ENCODE measurements around the gene LIN28B. TPM values are rescaled to one million over a fixed set of nuclear protein-coding genes. Genes with fewer than 3 reads are reported as not detected.
"Not testable (repeated sequence)": the region's sequence is repeated elsewhere in the genome, so short reads cannot be mapped to it uniquely, and the experiment has no call there.

Gene LIN28B
- polyA plus RNA-seq, 1 experiment: not detected

DNA sequence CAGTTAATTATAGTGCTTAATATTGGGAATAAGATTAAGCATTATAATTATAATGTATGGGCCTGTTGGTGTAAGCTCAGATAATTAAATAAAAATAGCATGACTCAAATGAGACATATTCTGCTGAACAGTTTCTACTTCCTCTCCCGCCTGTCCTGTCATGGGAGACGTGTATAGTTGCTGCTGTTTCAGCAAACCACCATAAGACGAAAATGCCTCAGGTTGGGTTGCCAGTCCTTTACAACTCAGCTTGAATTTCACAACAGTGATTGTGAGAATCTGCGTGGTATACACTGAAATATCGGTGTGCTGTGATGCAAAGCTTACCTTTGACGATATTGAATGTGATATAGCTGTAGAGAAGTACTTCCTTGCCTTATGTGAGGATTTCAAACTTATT, 123.4 kb downstream of the LIN28B start:
- Histone ChIP-seq H3K4me3 (ENCODE audit: low read depth, low read length) (no peak overlapping the region), H3K27me3 (ENCODE audit: control insufficient read depth, insufficient read depth, low read length) (no peaks in the 10 kb centered on the region; the same call in 1 of the 2 replicates), H3K36me3 (ENCODE audit: control insufficient read depth, insufficient read depth, low read length) (no peaks in the 10 kb centered on the region)
- no peak for TF ChIP-seq CTCF (IDR thresholded peaks at IDR 0.05; ENCODE audit: insufficient read depth, low read depth, low read length)
- DNase-seq (ENCODE audit: low read depth): no peak
- POLR2A ChIA-PET: no interaction called here
- CTCF ChIA-PET: interaction anchor here (1.2 to 1.9 kb wide), 2 partner anchors 84 to 283 kb away, joined by 5 to 8 read pairs; no protein-coding TSS in a partner anchor

DNA sequence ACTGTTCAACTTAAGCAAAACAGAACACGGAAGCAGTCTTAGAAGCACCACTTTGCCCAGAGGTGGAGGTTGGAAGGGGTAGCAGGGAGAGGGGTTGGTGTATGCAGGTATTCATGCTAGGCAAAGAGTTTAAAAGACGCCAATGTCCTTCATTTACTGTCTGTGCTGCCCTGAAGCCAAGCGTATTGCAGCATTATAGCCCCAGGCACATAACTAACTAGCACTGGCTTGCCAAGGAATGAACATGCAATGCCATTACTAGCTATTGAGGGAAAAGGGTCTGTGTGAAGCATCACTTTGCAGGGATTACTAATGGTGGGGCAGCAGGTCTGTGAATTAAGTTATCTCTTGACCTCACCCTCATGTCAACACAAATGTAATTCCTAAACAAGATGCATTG, 124.8 kb downstream of the LIN28B start:
- DNase-seq (ENCODE audit: low read depth); CTCF ChIA-PET: not testable (repeated sequence)

DNA sequence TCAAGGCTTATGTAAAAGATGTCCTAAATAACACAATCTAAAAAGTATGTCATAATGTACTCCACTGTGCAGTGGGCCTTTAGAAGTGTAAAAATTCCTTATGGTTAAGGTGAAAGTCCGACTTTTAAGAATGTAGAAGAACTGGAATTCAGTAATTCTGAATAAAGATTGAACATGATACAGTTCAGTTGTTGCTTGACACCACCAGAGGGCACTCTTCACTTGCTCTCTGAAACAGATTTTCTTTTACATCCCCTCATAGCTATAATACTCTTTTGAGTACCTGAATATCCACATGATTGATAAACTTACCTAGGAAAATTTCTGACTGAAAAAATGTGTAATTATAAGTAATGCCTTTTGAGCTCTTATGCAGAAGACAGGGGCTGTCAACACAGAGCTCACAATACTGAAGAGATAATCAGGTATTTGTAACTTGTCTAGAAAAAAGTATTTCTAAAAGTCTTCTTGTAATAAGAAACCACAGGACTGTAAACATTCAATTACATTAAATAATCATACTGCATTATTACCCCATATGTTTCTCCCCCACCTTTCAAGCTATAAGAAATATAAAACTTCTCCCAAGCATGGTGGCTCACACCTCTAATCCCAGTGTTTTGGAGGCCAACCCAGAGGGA, 130.8 kb downstream of the LIN28B start:
- DNase-seq (ENCODE audit: low read depth): no peak
- no peak overlapping the region for H3K4me3 ChIP-seq (ENCODE audit: low read depth, low read length)
- ChIA-PET CTCF (interaction anchor here (0.5 to 5.8 kb wide), 35 partner anchors 9 to 902 kb away, joined by 3 to 72 read pairs (median 4); partner anchors contain the start of gene PREP), POLR2A (no interaction called here)
- H3K27me3 ChIP-seq (ENCODE audit: control insufficient read depth, insufficient read depth, low read length): no peaks in the 10 kb centered on the region
- no peaks in the 10 kb centered on the region for H3K36me3 ChIP-seq (ENCODE audit: control insufficient read depth, insufficient read depth, low read length)
- peak; percentile 73 for TF ChIP-seq CTCF (IDR thresholded peaks at IDR 0.05; ENCODE audit: insufficient read depth, low read depth, low read length)

More for the DNA sequence above, 124.8 kb downstream of the LIN28B start:
- H3K27me3 ChIP-seq (ENCODE audit: control insufficient read depth, insufficient read depth, low read length); H3K36me3 ChIP-seq (ENCODE audit: control insufficient read depth, insufficient read depth, low read length); POLR2A ChIA-PET; H3K4me3 ChIP-seq (ENCODE audit: low read depth, low read length): not testable (repeated sequence)

DNA sequence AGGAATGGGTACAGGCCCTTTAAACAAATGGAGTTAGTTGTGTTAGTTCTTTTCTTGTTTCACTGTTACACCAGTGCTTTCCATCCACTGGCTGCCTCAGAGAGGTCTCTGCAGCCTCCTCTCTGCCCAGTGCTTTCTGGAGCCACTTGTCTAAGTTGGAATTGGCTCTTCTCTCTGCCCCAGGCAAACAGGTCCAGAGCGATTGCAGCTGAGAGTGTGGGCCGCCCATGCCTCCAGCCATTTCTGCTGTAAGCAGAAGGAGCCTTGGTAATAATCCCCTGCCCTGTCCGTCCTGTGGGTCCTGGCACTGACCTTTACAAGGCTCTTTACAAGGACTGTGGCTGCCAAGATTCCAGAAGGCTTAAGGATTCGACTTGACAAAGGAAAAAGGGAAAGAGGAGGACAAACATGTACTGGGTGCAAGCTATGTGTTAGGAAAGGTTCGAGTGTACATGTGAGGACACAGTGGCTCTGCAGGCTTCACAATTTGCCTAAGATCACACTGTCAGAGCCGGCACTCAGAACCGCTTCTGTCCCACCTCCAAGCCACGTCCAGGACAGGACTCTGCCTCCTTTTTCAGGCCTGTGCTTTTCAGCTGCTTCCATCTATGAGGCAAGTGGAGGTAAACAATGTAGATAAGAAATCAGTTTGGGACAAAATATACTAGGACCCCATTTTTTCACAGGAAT, 134.4 kb downstream of the LIN28B start:
- no peak for TF ChIP-seq CTCF (IDR thresholded peaks at IDR 0.05; ENCODE audit: insufficient read depth, low read depth, low read length)
- Histone ChIP-seq H3K27me3 (ENCODE audit: control insufficient read depth, insufficient read depth, low read length) (no peaks in the 10 kb centered on the region), H3K36me3 (ENCODE audit: control insufficient read depth, insufficient read depth, low read length) (no peaks in the 10 kb centered on the region), H3K4me3 (ENCODE audit: low read depth, low read length) (no peak overlapping the region)
- CTCF ChIA-PET: interaction anchor here (0.8 to 2.1 kb wide), 4 partner anchors 272 to 803 kb away, joined by 3 to 10 read pairs (median 4); partner anchors contain the start of gene PREP
- DNase-seq (ENCODE audit: low read depth): no peak
- POLR2A ChIA-PET: no interaction called here

DNA sequence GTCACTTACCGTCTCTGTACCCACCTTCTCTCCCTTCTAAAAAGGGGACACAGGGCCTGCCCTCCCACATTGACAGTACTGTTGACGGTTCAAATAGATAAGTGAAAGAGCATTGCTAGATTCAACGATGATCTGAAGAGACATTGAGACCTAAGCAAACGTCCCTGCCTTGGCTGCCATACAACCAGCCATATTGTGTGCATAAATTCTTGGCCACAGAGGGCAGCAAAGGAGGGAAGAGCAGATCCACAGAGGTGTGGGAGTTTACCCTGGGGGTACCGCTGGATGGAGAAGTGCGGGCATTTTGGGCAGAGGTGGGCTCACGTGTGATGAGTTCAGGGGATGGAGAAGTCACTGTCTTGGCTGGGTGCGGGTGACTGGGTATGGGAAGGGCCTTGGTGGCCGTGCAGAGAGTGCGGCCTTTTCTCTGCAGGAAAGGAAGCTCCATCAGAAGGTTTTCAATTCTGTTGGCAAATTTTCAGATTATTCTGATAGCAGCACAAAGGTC, 137.3 kb downstream of the LIN28B start:
- no peak overlapping the region for H3K4me3 ChIP-seq (ENCODE audit: low read depth, low read length)
- DNase-seq (ENCODE audit: low read depth): no peak
- H3K27me3 ChIP-seq (ENCODE audit: control insufficient read depth, insufficient read depth, low read length): no peaks in the 10 kb centered on the region
- POLR2A ChIA-PET: no interaction called here
- CTCF ChIA-PET: no interaction called here
- no peaks in the 10 kb centered on the region for H3K36me3 ChIP-seq (ENCODE audit: control insufficient read depth, insufficient read depth, low read length)
- TF ChIP-seq CTCF (IDR thresholded peaks at IDR 0.05; ENCODE audit: insufficient read depth, low read depth, low read length): no peak

Measured in BJ (cell line).